HG03097 (cell line): ENCODE data around the gene BAHCC1.

Experiments used
- ATAC-seq: cut with Tn5 transposase; IDR thresholded peaks from one replicate; pipeline ENCODE4 v1.9.1; 2021; ENCODE audit not compliant: unreplicated experiment, low FRiP score

Gene BAHCC1

GRCh38 chr17:81366648-81367047 lies 28.6 kb upstream of the BAHCC1 start:
- ATAC-seq, result no peak

- no peak for ATAC-seq
Observed at GRCh38 chr17:81367171-81367570, 28.1 kb upstream of the BAHCC1 start.

GRCh38 chr17:81368161-81369022 lies 26.9 kb upstream of the BAHCC1 start:
- ATAC-seq, result no peak

GRCh38 chr17:81370294-81370693 lies 25.0 kb upstream of the BAHCC1 start:
- no peak for ATAC-seq

DNA sequence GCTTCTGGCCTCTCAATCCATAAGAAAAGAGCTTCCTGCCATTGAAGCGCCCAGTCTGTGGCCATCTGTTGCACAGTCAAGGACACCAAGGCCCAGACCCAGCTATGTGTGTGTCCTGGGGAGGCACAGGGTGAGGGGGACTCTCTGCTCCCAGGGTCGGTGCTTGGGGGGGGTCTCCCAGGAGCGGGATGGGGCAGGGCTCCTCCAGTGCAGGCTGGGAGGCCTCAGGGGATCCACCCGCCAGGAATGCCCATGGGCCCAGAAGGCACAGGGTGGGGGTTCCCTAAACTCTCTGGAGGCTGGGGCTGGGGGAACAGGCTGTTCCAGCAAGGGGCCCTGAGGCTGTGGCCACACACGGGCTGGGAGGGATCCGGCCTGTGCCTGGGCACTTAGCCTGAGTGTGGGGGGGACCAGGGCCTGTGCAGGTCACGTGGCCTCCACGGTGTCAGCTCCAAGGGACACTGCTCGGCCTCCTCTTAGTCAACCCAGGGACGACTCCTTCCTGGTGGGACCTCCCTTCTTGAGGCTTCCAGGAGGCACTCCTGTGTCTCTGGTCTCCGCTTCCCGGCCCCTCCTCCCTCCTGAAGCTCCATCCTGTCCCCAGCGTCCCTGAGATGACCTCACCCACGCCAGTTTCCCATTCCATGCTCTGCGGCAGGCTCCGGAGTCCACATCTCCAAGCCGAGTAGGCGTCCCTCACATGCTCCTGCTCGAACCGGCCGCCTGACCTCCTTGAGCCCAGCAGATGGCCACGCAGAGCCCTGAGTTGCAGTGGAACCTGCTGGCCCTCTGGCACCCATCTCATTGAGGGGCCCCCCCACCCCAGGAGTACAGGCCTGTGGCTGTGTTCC lies 23.1 kb upstream of the BAHCC1 start:
- ATAC-seq, result no peak

- no peak for ATAC-seq
Observed at GRCh38 chr17:81373536-81374160, 21.6 kb upstream of the BAHCC1 start.

- no peak for ATAC-seq
Observed at GRCh38 chr17:81374890-81375289, 20.4 kb upstream of the BAHCC1 start.

- ATAC-seq, result no peak
Observed at GRCh38 chr17:81376946-81377714, 18.1 kb upstream of the BAHCC1 start.

GRCh38 chr17:81378941-81379511 lies 16.2 kb upstream of the BAHCC1 start:
- ATAC-seq, result no peak

DNA sequence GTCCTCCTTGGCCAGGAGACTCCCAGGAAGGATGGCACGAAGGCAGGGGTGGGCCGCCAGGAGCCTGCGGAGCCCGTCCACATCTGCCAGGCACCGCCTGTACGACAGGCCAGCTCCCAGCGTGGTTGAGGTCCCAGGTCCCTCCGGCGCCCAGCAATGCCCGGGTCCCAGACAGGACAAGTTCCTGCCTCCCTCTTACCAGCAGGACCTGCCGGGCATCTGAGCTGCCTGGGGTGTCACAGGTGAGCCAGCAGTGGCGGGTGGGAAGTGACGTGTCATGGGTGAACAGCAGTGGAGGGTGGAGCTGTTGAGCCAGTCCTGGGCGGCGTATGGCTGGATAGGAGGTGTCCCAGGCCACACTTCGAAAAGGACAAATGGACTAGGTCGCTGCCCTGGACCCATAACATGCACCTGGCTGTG lies 15.7 kb upstream of the BAHCC1 start:
- ATAC-seq, result no peak

GRCh38 chr17:81380131-81380530 lies 15.1 kb upstream of the BAHCC1 start:
- ATAC-seq, result no peak

- no peak for ATAC-seq
Observed at GRCh38 chr17:81380666-81381518, 14.4 kb upstream of the BAHCC1 start.

GRCh38 chr17:81381632-81382577 lies 13.4 kb upstream of the BAHCC1 start:
- ATAC-seq, result no peak

DNA sequence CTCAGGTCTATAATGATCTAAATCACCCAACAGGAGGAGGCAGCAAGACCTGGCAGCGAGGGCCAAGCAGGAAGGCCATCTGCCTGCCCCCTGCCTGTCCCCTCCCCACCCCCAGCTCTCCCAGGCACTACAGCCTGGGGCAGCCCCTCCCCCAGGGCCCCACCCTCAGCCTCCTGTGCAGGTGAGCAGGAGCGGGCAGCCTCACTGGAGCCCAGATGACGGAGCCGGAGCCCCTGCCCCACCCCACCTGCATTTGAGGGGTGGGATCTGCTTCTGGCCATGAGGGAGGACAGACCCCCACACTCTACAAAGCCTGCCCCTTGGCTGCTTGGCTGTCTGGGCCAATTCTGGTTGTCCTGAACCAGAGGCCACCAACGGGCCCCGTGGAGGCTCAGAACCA lies 12.4 kb upstream of the BAHCC1 start:
- no peak for ATAC-seq

GRCh38 chr17:81383504-81384421 lies 11.5 kb upstream of the BAHCC1 start:
- no peak for ATAC-seq

DNA sequence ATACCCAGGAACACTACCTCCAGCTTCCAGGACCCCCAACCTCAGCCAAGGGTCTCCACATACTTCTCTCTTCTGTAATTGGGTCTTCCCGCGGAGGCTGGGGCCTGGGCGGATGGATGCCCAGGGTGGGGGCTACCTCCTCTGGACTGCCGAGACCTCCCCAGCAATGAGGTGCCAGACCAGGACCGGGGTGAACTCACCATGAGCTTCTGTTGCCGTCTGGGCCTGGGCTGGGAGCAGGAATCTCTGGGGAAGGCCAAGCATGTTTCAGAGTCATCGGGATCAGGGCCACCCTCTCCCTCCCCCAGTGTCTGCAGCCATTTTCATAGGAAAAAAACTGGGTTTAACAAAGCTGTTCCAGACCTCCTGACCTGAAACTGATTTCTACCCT lies 10.3 kb upstream of the BAHCC1 start:
- ATAC-seq, result no peak
